Memory B cell (primary cell): ENCODE results near the gene GIMAP2.

Experiments
- ATAC-seq: fragments of 150-1000 bp; cut with Tn5 transposase; 2 replicates; pipeline ENCODE4 v1.10.0; 2021; ENCODE audit warnings: low read depth, mild to moderate bottlenecking, moderate library complexity
- DNase-seq, 2 donors: peaks; one replicate each; pipeline ENCODE4 v3.0.0; 2022; ENCODE audit warnings: low spot score in 2 of 2
- H3K27ac Mint-ChIP-seq: one replicate; pipeline ENCODE4 v1.8.0; 2022; ENCODE audit warnings: mild to moderate bottlenecking, moderate library complexity, mixed read lengths
- H3K27me3 Mint-ChIP-seq: one replicate; pipeline ENCODE4 v1.8.0; 2022; ENCODE audit warnings: mixed read lengths
- H3K36me3 Mint-ChIP-seq: one replicate; pipeline ENCODE4 v1.8.0; 2022; ENCODE audit warnings: mild to moderate bottlenecking, mixed read lengths
- H3K4me1 Mint-ChIP-seq: one replicate; pipeline ENCODE4 v1.8.0; 2022; ENCODE audit warnings: mixed read lengths
- H3K4me3 Mint-ChIP-seq: one replicate; pipeline ENCODE4 v1.8.0; 2022; ENCODE audit warnings: mild to moderate bottlenecking, moderate library complexity, mixed read lengths
- H3K9me3 Mint-ChIP-seq: one replicate; pipeline ENCODE4 v1.8.0; 2022; ENCODE audit warnings: mixed read lengths

Gene GIMAP2

DNA sequence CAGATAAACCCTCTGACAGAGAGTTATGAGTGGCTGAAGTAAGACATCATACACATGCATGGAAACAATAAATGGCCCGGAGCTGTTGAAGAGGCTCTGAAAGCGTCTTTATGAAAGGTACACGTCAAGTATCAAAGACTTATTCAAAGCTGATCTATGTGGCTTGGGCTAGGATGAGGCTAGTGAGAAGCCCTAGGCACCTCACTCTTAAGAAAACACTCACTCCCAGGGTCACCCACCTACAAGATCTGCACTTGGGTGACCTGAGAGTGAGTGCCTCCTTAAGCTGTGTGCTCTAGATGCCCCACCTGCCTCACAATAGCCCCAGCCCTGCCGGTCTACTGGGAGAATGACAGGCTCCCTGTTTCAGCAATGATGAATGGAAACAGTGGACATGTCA lies 29.8 kb downstream of the GIMAP2 start:
- DNase-seq (no peak), ATAC-seq (no peak)
- Mint-ChIP-seq H3K4me1 (peaks cover 14% of the 10 kb centered on the region), H3K27me3 (no peaks in the 10 kb centered on the region), H3K4me3 (no peak overlapping the region), H3K27ac (no peak overlapping the region), H3K36me3 (peaks cover 8% of the 10 kb centered on the region), H3K9me3 (peaks cover 6% of the 10 kb centered on the region)

DNA sequence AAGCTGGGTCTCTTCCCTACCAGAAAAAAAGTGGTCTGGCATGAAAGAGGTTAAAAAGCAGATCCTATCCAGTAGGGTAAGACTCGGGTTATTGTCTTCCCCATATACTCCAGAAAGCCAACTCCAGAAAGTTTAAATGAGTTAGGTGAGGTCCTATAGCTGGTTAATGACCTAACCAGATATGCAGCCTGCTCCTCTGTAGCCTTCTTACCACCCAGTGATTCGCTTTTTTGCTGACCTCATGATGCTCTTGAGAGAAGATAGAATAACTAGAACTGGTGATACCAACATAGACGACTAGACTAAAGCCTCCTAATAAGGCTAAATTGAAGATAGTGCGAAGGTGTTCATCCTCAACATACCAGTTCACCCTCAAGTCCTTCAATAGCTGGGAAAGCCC lies 30.2 kb downstream of the GIMAP2 start:
- DNase-seq (no peak), ATAC-seq (no peak)
- Mint-ChIP-seq H3K27me3 (no peaks in the 10 kb centered on the region), H3K4me3 (no peak overlapping the region), H3K9me3 (peaks cover 6% of the 10 kb centered on the region), H3K4me1 (peaks cover 14% of the 10 kb centered on the region), H3K36me3 (peaks cover 8% of the 10 kb centered on the region), H3K27ac (peak overlapping the region; percentile 50)

DNA sequence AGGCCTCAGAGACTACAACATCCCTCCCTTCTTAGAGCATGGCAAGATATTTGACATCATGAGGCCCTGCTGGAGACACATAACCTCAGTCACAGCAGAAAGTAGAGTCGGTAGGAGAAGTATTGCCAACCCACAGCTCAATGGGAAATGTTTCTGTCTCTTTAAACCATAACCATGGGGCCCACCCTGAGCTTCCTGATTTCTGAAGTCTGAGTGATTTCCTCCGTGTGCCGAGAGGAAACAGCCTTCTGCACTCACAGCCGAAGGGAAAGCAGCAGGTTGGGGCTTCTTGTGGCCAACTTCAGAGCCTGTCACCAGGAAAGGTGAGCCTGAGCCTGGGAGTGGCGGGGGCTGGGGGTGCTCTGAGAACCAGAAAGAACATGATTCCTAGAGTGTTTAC lies 30.9 kb downstream of the GIMAP2 start, which contains the start of gene GIMAP1:
Gene GIMAP1 (plus strand): TSS at position 246 of the 400 bp plus-strand sequence. CDS start 2,435 bp downstream, outside the sequence.
- Mint-ChIP-seq H3K27ac (peak within 1 kb of the TSS; percentile 50), H3K9me3 (peaks cover 6% of the 10 kb centered on the region), H3K4me3 (peak within 1 kb of the TSS; percentile 83), H3K36me3 (peaks cover 9% of the 10 kb centered on the region), H3K27me3 (no peaks in the 10 kb centered on the region), H3K4me1 (peaks cover 14% of the 10 kb centered on the region)
- ATAC-seq (peak; percentile 79), DNase-seq (no peak)

DNA sequence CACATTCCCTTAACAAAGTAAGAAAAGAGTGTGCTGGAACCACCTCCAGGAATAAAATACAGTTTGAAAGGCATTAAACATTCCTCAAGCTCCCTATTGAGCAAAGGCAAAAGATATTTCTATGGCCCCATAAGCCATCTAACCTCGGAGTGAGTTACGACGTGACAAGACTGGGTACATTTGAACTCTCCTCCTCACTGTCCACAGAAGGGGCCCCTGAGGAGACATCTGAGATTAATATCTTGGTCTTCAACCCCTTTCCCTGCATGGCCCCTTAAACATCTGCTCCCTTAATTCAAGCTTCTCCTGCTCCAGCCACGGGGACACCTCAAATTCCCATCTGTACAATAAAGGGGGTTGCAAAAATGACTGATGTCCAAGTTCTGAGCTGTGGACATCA lies 31.4 kb downstream of the GIMAP2 start:
- DNase-seq: no peak
- H3K36me3 Mint-ChIP-seq: peaks cover 9% of the 10 kb centered on the region
- H3K4me3 Mint-ChIP-seq: peak overlapping the region; percentile 83

DNA sequence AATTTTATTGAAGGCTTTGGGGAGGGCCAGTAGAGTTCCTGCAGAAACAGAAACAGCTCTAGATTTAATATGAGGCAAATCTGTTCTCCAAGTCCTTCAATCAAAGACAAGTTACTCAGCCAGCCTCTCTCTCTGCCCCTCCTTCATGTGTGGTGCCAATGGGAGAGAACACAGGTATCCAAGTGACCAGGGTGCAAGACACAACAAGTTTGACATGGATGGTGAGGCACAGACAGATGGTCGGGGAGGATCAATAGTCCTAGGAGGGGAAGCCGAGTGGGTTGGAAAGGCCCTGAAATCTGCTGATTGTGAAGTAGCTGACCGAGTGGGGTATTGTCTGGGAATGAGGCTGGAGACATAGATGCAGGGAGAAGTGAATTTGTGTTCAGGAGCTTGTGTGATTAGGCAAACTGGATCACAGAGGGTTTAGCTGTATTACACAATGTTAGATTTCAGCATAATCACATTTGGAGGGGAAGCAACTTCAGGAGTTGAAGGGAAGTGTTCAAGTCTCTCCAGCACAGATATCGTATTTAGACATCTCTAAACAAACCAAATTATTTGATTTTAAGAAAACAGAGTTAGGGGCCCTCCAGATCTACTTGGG lies 32.4 kb downstream of the GIMAP2 start:
- H3K27ac Mint-ChIP-seq: no peak overlapping the region
- peaks cover 3% of the 10 kb centered on the region for H3K9me3 Mint-ChIP-seq
- ATAC-seq (no peak), DNase-seq (no peak)
- no peaks in the 10 kb centered on the region for H3K27me3 Mint-ChIP-seq
- H3K4me3 Mint-ChIP-seq: no peak overlapping the region
- H3K4me1 Mint-ChIP-seq: peaks cover 14% of the 10 kb centered on the region
- peaks cover 9% of the 10 kb centered on the region for H3K36me3 Mint-ChIP-seq

More for the DNA sequence above, 31.4 kb downstream of the GIMAP2 start:
- Mint-ChIP-seq H3K4me1 (peaks cover 14% of the 10 kb centered on the region), H3K27me3 (no peaks in the 10 kb centered on the region), H3K9me3 (peaks cover 6% of the 10 kb centered on the region), H3K27ac (no peak overlapping the region)
- ATAC-seq: no peak

DNA sequence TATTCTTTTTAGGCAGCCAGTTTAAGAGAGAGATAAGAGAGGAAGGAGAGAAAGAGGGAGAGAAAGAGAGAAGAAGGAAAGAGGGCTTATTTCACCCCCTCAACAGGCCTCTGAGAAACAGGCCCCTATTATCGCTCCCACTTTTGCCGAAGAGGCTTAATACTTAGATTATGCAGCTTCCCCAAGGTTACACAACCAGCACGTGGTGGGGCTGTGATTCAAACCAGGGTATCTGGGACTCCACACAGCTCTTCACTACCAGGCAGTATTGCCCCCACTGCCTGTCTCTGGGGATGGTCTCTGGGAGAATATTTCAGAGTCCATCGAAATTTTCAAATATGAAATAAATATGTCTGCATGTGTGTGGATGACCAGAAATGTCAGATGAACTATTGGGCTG lies 33.9 kb downstream of the GIMAP2 start:
- H3K27me3 Mint-ChIP-seq: peaks cover 2% of the 10 kb centered on the region
- H3K36me3 Mint-ChIP-seq: peaks cover 12% of the 10 kb centered on the region
- no peak overlapping the region for H3K27ac Mint-ChIP-seq
- peaks cover 14% of the 10 kb centered on the region for H3K4me1 Mint-ChIP-seq
- H3K4me3 Mint-ChIP-seq: no peak overlapping the region
- no peaks in the 10 kb centered on the region for H3K9me3 Mint-ChIP-seq
- DNase-seq: no peak
- no peak for ATAC-seq

DNA sequence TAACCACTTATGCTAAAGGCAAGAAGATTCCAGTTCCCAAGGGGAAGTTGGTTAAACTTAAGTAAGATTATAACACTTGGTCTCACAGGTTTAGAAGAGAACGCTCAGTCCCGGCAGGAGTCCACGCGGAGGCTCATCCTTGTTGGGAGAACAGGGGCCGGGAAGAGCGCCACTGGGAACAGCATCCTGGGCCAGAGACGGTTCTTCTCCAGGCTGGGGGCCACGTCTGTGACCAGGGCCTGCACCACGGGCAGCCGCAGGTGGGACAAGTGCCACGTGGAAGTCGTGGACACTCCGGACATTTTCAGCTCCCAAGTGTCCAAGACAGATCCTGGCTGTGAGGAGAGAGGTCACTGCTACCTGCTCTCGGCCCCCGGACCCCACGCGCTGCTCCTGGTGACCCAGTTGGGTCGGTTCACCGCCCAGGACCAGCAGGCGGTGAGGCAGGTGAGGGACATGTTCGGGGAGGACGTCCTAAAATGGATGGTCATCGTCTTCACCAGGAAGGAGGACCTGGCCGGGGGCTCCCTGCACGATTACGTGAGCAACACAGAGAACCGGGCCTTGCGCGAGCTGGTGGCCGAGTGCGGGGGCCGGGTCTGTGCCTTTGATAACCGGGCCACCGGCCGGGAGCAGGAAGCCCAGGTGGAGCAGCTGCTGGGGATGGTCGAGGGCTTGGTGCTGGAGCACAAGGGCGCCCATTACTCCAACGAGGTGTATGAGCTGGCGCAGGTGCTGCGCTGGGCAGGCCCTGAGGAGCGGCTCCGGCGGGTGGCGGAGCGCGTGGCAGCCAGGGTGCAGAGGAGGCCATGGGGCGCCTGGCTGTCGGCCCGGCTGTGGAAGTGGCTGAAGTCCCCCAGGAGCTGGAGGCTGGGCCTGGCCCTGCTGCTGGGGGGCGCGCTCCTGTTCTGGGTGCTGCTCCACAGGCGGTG lies 34.7 kb downstream of the GIMAP2 start:
- ATAC-seq: no peak
- no peak overlapping the region for H3K27ac Mint-ChIP-seq
- DNase-seq: no peak
- H3K9me3 Mint-ChIP-seq: no peaks in the 10 kb centered on the region
- peaks cover 14% of the 10 kb centered on the region for H3K4me1 Mint-ChIP-seq
- H3K36me3 Mint-ChIP-seq: peaks cover 12% of the 10 kb centered on the region
- H3K27me3 Mint-ChIP-seq: peaks cover 3% of the 10 kb centered on the region
- no peak overlapping the region for H3K4me3 Mint-ChIP-seq

DNA sequence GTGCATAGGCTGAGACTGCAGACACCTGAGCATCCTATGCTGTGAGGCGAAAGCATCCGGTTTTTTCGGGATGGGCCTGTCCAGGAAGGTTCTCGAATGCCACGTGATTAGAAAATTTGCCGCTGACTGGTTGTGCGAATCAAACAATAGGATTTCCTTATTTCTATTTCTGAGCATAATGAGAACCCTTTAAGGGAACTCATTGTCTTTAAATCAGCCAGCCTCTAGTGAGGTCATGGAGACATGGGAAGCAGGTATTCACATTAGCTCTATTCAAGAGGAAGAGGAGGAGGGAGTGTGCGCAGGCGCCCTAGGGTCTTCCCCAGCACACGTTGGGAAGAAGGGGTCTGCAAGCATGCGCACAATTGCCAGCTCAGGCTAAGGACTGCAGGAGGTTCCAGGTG lies 36.5 kb downstream of the GIMAP2 start:
- Mint-ChIP-seq H3K27ac (no peak overlapping the region), H3K9me3 (peaks cover 6% of the 10 kb centered on the region), H3K27me3 (peaks cover 6% of the 10 kb centered on the region), H3K4me3 (no peak overlapping the region), H3K36me3 (peaks cover 16% of the 10 kb centered on the region), H3K4me1 (peaks cover 4% of the 10 kb centered on the region)
- no peak for DNase-seq
- ATAC-seq: no peak

DNA sequence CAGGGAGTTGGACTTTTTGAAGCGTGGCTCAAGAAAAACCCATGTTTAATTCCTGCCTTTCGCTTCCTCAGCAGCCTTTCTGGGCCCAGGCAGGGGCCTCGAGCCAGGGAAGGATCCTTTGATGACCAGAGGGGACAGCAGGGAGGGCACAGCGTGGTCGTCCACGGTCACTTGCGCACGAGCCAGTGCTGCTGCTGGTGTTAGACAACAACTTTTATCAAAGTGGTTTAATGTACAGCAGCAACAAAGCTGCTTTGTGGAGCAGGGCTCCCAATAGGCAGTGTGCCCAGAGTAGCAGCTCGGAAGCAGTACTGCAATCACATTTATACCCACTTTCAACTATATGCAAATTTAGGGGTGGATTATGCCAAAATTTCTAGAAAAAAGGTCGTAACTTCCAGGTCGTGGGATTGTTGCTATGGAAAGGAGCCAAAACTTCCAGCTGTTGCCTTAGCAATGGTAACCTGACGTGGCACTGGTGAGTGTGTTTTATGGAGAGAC lies 37.0 kb downstream of the GIMAP2 start:
- ATAC-seq: no peak
- no peak for DNase-seq
- no peak overlapping the region for H3K4me3 Mint-ChIP-seq
- peaks cover 4% of the 10 kb centered on the region for H3K4me1 Mint-ChIP-seq
- H3K9me3 Mint-ChIP-seq: peaks cover 6% of the 10 kb centered on the region
- peaks cover 6% of the 10 kb centered on the region for H3K27me3 Mint-ChIP-seq
- H3K27ac Mint-ChIP-seq: no peak overlapping the region
- peaks cover 16% of the 10 kb centered on the region for H3K36me3 Mint-ChIP-seq

DNA sequence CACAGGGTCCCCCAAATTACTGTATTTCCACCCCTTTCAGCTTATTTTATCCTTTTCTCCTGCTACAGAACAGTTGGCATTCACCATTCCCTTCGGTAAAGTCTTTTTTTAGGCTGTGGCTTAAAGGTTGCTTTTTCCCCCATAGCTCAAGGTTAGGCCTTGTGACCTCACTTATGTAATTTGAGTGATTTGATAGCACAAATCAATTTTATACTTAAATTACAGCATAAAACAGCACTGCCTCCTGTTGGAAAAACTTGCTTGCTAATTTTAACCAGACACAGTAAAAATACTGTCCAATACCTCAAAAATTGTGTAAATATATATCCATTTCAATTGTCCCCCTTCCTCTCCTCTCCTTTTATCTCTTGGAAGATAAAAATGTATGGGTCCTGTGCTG lies 38.0 kb downstream of the GIMAP2 start:
- peaks cover 8% of the 10 kb centered on the region for H3K27me3 Mint-ChIP-seq
- no peak overlapping the region for H3K27ac Mint-ChIP-seq
- peaks cover 19% of the 10 kb centered on the region for H3K36me3 Mint-ChIP-seq
- H3K4me3 Mint-ChIP-seq: no peak overlapping the region
- peaks cover 11% of the 10 kb centered on the region for H3K9me3 Mint-ChIP-seq
- ATAC-seq (no peak), DNase-seq (no peak)
- H3K4me1 Mint-ChIP-seq: no peaks in the 10 kb centered on the region

DNA sequence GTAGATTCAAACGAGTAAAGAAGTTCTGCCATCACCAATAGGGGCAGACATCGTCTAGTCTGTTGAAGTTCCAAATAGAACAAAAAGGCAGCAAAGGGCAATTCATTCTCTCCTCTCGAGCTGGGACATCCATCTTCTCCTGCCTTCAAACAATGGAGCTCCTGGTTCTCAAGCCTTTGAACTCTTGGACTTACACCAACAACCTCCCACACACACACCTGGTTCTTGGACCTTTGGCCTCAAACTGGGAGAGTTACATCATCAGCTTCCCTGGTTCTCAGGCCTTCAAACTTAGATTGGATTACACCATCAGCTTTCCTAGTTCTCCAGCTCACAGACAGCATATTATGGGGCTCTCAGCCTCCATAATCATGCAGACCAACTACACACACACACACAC lies 41.9 kb downstream of the GIMAP2 start:
- DNase-seq (no peak), ATAC-seq (no peak)
- H3K4me3 Mint-ChIP-seq: no peak overlapping the region
- no peaks in the 10 kb centered on the region for H3K4me1 Mint-ChIP-seq
- no peak overlapping the region for H3K27ac Mint-ChIP-seq
- H3K9me3 Mint-ChIP-seq: peaks cover 14% of the 10 kb centered on the region
- H3K27me3 Mint-ChIP-seq: peaks cover 8% of the 10 kb centered on the region
- peaks cover 12% of the 10 kb centered on the region for H3K36me3 Mint-ChIP-seq

DNA sequence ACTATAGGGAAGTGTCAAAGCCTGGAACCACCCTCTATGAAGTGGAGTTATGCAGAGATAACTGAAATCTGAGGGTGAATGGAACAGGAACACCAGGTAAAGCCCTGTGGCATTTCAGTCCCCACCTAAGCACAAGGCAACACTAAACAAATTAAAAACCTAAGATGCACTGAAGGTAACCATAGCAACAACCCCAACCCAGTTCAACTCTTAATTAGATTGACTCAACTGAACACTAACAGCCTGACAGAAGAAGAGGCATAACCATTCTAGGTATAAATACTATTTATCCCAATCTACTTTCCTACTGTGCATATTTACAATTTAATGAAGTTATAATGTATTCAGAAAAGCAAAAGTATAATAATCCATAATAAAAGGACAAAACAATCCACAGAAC lies 42.5 kb downstream of the GIMAP2 start:
- Mint-ChIP-seq H3K27ac (no peak overlapping the region), H3K27me3 (peaks cover 8% of the 10 kb centered on the region), H3K4me1 (no peaks in the 10 kb centered on the region), H3K36me3 (peaks cover 12% of the 10 kb centered on the region), H3K9me3 (peaks cover 14% of the 10 kb centered on the region), H3K4me3 (no peak overlapping the region)
- ATAC-seq (no peak), DNase-seq (no peak)

DNA sequence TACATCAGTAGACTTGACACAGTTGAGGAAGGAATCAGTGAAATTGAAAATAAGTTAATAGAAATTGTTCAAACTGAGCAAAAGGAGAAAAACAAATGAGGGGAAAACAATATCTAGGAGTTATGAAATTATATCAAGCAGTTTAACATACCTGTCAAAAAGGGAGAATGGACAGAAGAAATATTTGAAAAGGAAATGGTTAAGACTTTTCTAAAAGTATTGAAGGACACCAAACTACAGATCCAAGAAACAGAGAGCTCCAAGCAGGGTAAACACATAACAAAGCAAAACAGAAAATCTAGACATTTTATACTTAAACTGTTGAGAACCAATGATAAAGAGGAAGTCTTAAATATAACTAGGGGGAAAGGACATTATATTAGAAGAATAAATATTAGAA lies 43.1 kb downstream of the GIMAP2 start:
- Mint-ChIP-seq H3K27ac (no peak overlapping the region), H3K9me3 (peaks cover 14% of the 10 kb centered on the region), H3K36me3 (peaks cover 12% of the 10 kb centered on the region), H3K27me3 (peaks cover 8% of the 10 kb centered on the region), H3K4me1 (no peaks in the 10 kb centered on the region), H3K4me3 (no peak overlapping the region)
- ATAC-seq (no peak), DNase-seq (no peak)

DNA sequence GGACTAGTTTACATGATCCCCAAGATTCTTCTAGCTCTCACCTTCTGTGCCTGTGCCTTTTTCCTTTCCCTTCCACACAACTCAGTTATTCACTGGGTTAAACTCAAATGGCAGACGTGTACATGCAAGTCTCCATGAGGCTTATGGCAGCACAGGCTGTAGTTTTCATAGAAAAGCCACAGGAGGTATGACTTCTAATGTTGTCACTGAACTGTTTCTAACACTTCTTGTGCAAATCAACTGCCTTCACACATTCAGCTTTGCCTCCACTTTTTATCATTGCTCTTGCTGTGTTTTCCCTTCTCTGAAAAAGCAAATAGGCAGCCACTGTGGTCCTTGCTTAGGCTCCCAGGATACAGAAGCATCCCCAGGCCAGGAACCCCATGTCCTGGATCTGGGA lies 46.4 kb downstream of the GIMAP2 start:
- Mint-ChIP-seq H3K4me3 (no peak overlapping the region), H3K4me1 (no peaks in the 10 kb centered on the region), H3K36me3 (peaks cover 5% of the 10 kb centered on the region), H3K27me3 (peaks cover 4% of the 10 kb centered on the region), H3K27ac (no peak overlapping the region), H3K9me3 (peaks cover 8% of the 10 kb centered on the region)
- DNase-seq (no peak), ATAC-seq (no peak)
